Ishikawa (cell line): Measurements from ENCODE around the gene COG1.

Experiments used
- CEBPB ChIP-seq: IDR thresholded peaks from 2 replicates; pipeline ENCODE4 v1.6.1; 2012
- CREB1 ChIP-seq: IDR thresholded peaks from 2 replicates; pipeline ENCODE4 v1.6.1; 2012; ENCODE audit warnings: low read depth
- EGR1 ChIP-seq: IDR thresholded peaks from 2 replicates; pipeline ENCODE4 v1.6.1; 2012
- EP300 ChIP-seq: IDR thresholded peaks from 2 replicates; pipeline ENCODE4 v1.6.1; 2012; ENCODE audit warnings: borderline replicate concordance
- FOXM1 ChIP-seq: IDR thresholded peaks from 2 replicates; pipeline ENCODE4 v1.6.1; 2012; ENCODE audit warnings: low read depth, borderline replicate concordance
- NFIC ChIP-seq: IDR thresholded peaks from 2 replicates; pipeline ENCODE4 v1.6.1; 2012
- RAD21 ChIP-seq: IDR thresholded peaks from 2 replicates; pipeline ENCODE4 v1.6.1; 2012; ENCODE audit warnings: low read depth
- TAF1 ChIP-seq: IDR thresholded peaks from 2 replicates; pipeline ENCODE4 v1.6.1; 2012; ENCODE audit warnings: low read depth, mild to moderate bottlenecking
- TCF12 ChIP-seq: IDR thresholded peaks from 2 replicates; pipeline ENCODE4 v1.6.1; 2012; ENCODE audit warnings: low read depth
- TEAD4 ChIP-seq: IDR thresholded peaks from 2 replicates; pipeline ENCODE4 v1.6.1; 2012
- YY1 ChIP-seq: IDR thresholded peaks from 2 replicates; pipeline ENCODE4 v1.6.1; 2012; ENCODE audit warnings: low read depth
- ZBTB7A ChIP-seq: IDR thresholded peaks from 2 replicates; pipeline ENCODE4 v1.6.1; 2012; ENCODE audit warnings: low read depth
- TF ChIP-seq, protein P1 (sequence below): IDR thresholded peaks from 2 replicates; pipeline ENCODE4 v1.6.1; 2012
- TF ChIP-seq, protein P2 (sequence below): IDR thresholded peaks from 2 replicates; pipeline ENCODE4 v1.6.1; 2012; ENCODE audit warnings: low read depth, mild to moderate bottlenecking
- TF ChIP-seq, protein P3 (sequence below): IDR thresholded peaks from 2 replicates; pipeline ENCODE4 v1.6.1; 2012

COG1 gene

DNA sequence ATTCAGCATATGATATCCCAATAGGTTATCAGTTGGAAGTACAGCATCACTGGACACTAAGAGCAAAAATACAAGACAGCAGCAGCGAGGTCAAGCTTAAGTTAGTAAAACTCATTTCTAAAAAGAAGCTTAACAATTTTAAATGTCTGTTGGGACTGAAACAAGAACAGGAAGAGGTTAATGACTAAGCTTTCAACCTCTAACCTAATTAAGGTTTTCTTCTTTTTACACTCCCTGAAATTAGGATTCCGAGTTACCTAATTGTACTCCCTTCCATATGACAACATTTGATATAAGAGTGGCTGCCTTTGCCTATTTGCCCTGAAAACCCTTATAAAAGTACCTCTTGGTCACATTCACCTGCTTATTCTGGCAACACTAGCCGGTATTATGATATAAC, 34.5 kb downstream of the COG1 start:
- TF ChIP-seq EGR1 (no peak), TAF1 (no peak), TEAD4 (no peak), TCF12 (no peak), EP300 (no peak), FOXM1 (no peak), RAD21 (no peak), NFIC (no peak), ZBTB7A (no peak), CREB1 (no peak), CEBPB (no peak)
- TF ChIP-seq, protein P1, sequence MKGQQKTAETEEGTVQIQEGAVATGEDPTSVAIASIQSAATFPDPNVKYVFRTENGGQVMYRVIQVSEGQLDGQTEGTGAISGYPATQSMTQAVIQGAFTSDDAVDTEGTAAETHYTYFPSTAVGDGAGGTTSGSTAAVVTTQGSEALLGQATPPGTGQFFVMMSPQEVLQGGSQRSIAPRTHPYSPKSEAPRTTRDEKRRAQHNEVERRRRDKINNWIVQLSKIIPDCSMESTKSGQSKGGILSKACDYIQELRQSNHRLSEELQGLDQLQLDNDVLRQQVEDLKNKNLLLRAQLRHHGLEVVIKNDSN: no peak
- TF ChIP-seq, protein P2, sequence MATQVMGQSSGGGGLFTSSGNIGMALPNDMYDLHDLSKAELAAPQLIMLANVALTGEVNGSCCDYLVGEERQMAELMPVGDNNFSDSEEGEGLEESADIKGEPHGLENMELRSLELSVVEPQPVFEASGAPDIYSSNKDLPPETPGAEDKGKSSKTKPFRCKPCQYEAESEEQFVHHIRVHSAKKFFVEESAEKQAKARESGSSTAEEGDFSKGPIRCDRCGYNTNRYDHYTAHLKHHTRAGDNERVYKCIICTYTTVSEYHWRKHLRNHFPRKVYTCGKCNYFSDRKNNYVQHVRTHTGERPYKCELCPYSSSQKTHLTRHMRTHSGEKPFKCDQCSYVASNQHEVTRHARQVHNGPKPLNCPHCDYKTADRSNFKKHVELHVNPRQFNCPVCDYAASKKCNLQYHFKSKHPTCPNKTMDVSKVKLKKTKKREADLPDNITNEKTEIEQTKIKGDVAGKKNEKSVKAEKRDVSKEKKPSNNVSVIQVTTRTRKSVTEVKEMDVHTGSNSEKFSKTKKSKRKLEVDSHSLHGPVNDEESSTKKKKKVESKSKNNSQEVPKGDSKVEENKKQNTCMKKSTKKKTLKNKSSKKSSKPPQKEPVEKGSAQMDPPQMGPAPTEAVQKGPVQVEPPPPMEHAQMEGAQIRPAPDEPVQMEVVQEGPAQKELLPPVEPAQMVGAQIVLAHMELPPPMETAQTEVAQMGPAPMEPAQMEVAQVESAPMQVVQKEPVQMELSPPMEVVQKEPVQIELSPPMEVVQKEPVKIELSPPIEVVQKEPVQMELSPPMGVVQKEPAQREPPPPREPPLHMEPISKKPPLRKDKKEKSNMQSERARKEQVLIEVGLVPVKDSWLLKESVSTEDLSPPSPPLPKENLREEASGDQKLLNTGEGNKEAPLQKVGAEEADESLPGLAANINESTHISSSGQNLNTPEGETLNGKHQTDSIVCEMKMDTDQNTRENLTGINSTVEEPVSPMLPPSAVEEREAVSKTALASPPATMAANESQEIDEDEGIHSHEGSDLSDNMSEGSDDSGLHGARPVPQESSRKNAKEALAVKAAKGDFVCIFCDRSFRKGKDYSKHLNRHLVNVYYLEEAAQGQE: no peak
- TF ChIP-seq, protein P3, sequence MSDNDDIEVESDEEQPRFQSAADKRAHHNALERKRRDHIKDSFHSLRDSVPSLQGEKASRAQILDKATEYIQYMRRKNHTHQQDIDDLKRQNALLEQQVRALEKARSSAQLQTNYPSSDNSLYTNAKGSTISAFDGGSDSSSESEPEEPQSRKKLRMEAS: no peak

DNA sequence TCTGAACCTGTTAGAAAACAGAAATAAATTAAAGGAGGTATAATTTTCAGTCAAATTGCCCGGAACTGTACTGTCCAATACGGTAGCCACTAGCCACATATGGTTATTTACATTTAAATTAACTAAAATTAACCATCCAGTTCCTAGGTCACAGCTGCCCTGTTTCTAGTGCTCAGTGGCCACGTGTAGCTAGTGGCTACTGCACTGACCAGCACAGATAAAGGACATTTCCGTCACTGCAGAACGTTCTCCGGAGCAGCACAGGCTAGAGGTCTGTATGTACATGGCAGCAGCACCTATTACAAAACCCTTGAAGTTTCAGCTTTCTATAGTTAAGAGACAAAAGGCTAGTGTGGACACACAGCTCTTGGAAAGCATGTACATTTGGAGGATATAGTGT, 35.1 kb downstream of the COG1 start:
- no peak for TF ChIP-seq TCF12
- TF ChIP-seq CEBPB: no peak
- no peak for TF ChIP-seq EGR1
- no peak for TF ChIP-seq CREB1
- no peak for TF ChIP-seq NFIC
- no peak for TF ChIP-seq FOXM1
- TF ChIP-seq, protein P2: no peak

DNA sequence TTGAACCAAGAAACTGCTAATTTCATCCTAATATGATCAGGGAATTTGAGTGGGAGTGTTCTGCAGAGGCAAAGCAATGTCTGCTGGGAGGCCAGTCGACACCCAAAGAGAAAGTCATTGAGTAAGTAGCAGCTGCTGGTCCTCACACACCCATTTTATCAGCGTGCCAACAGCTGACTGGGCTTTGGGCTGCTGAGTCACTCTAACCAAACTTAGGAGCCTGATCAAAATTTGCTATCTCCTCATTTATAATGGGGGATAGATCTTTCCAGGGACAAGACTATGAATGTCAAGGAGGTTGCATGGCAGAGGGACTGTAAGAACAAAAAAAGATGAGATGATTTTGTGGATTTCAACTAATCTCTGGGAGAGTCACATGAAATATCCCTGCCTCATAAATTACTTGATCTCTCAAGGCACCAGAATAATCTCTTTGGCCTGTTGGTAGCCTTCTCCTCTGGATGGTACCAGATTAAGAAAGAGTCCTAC, 35.9 kb downstream of the COG1 start:
- TF ChIP-seq FOXM1 (no peak), NFIC (no peak), EP300 (no peak), EGR1 (no peak), YY1 (no peak), CEBPB (no peak), ZBTB7A (no peak), RAD21 (no peak), CREB1 (no peak), TAF1 (no peak), TEAD4 (no peak), TCF12 (no peak)
- TF ChIP-seq, protein P1: no peak

DNA sequence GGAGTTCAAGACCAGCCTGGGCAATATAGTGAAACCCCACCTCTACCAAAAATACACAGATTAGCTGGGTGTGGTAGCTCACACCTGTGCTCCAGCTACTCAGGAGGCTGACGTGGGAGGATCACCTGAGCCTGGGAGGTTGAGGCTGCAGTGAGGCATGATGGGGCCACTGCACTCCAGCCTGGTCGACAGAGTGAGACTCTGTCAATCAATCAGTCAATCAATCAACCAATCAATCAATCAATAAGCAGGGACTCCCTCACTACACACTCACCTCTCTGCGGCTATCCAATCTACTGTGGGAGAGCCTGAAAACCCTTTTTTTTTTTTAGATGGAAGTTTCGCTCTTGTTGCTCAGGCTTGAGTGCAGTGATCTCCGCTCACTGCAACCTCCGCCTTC, 37.2 kb downstream of the COG1 start:
- TF ChIP-seq YY1: no peak
- TF ChIP-seq, protein P2: no peak
- no peak for TF ChIP-seq EP300

DNA sequence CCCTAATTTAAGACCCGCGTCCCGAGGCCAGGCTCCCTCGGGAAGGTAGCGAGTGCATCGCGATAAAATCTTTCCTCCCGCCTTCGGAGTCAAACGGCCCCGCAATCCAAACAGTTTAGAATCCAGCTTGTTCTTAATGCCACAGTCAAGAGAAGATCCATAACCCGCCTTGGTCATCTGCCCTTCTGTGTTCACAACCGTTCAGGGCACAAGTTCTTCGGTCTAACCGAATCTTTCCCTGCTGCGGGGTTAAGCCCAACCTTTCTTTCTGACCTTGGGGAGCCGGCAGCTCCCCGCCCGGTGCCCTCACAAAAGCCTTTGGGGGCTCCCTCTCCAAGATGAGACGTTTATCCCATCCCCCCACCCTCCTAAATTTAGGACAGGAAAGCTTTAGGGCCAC, 38.5 kb downstream of the COG1 start:
- TF ChIP-seq NFIC (no peak), EP300 (no peak), RAD21 (no peak), ZBTB7A (no peak), FOXM1 (no peak), TCF12 (no peak), TEAD4 (no peak)
